ENCODE data around the gene PTGFR. TPM values are rescaled to one million over a fixed set of nuclear protein-coding genes. Genes with fewer than 3 reads are reported as not detected.

Gene PTGFR
- total and polyA plus RNA-seq, 2 of the 4 experiments (the other 2 are of a cell fraction): 1.7 to 5.4 TPM

DNA sequence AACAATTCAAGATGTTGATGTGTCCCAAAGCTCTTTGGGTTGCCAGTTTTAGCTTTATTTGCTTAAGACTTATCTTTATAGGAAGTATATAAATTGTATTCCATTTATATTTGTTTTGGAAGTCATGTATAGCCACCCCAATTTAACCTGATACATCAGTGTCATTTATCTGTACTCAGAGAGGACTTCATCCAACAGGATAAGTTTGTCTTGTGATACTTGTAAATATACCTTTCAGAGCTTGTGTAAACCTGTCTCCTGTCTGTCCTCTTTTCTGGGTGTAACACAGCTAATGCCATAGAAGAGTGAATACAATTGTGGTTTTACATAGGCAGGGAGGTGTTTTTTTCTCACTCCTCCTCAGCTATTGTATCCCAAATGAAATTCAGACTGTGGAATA lies 10.4 kb downstream of the PTGFR start:
- no peak overlapping the region for H2BK5ac ChIP-seq (ENCODE audit: low read depth, low read length, poor library complexity, severe bottlenecking)

More for the DNA sequence above, 10.4 kb downstream of the PTGFR start:
- no peaks in the 10 kb centered on the region for H4K20me1 ChIP-seq (ENCODE audit: insufficient read depth, low read length)
- peaks cover 2% of the 10 kb centered on the region; the same call in 1 of the 2 replicates for H3K9me1 ChIP-seq (ENCODE audit: insufficient read depth, low read length)
- no peak overlapping the region for H3K4me2 ChIP-seq (ENCODE audit: low read depth, low read length)
- H3K4ac ChIP-seq (ENCODE audit: low read depth, low read length): no peak overlapping the region
- H3K9ac ChIP-seq (ENCODE audit: low read depth, low read length): no peak overlapping the region
- H3K4me1 ChIP-seq (ENCODE audit: control insufficient read depth, insufficient read depth, low read length): no peaks in the 10 kb centered on the region
- H3K56ac ChIP-seq (ENCODE audit: extremely low read depth, insufficient read depth, low read length): no peak overlapping the region
- no peak for ATAC-seq (ENCODE audit: low read depth)
- H4K8ac ChIP-seq (ENCODE audit: low read depth in 2 of 2, low read length in 2 of 2): no peak overlapping the region
- no peak overlapping the region for H3K4me3 ChIP-seq (ENCODE audit: insufficient read depth, low read depth, low read length)
- H4K5ac ChIP-seq (ENCODE audit: low read depth, low read length): no peak overlapping the region
- H3K18ac ChIP-seq (ENCODE audit: low read depth, low read length): no peak overlapping the region
- no peak overlapping the region for H2BK20ac ChIP-seq (ENCODE audit: low read depth, low read length)
- POLR2A ChIA-PET (ENCODE audit: unreplicated experiment): no interaction called here
- no peak for DNase-seq
- no peaks in the 10 kb centered on the region for H3K27me3 ChIP-seq (ENCODE audit: control insufficient read depth, insufficient read depth, low read length)
- no peaks in the 10 kb centered on the region for H3K9me3 ChIP-seq (ENCODE audit: control insufficient read depth, insufficient read depth, low read length)
- no TSS peak for BruUV-seq (replicated peaks)
- intact Hi-C loops (cut with micrococcal nuclease) (no loop called here), dilution Hi-C loops (cut with HindIII; ENCODE audit: low sequenced_read_pairs, unreplicated experiment) (no loop called here), in situ Hi-C loops (cut with MboI; ENCODE audit: low sequenced_read_pairs) (no loop called here)
- H3K23ac ChIP-seq (ENCODE audit: low read depth, low read length): no peak overlapping the region
- no peak for TF ChIP-seq RFX5 (IDR thresholded peaks at IDR 0.05; ENCODE audit: low read depth, low read length)
- TF ChIP-seq POLR2A (IDR thresholded peaks at IDR 0.05; ENCODE audit: low read depth, low read length): no peak
- no peak for TF ChIP-seq BHLHE40 (IDR thresholded peaks at IDR 0.05; ENCODE audit: low read depth, low read length)
- no peak for TF ChIP-seq NFE2L2 (IDR thresholded peaks at IDR 0.05; ENCODE audit: low read depth, low read length)
- no peak for TF ChIP-seq MAZ (IDR thresholded peaks at IDR 0.05; ENCODE audit: borderline replicate concordance, low read depth, low read length)
- TF ChIP-seq CEBPB (IDR thresholded peaks at IDR 0.05; ENCODE audit: low read depth, low read length): no peak
- no peak for TF ChIP-seq SMC3 (IDR thresholded peaks at IDR 0.05; ENCODE audit: low read depth, low read length)
- TF ChIP-seq RAD21 (IDR thresholded peaks at IDR 0.05; ENCODE audit: low read length): no peak
- TF ChIP-seq RCOR1 (IDR thresholded peaks at IDR 0.05; ENCODE audit: insufficient replicate concordance, low read length): no peak
- TF ChIP-seq MXI1 (IDR thresholded peaks at IDR 0.05; ENCODE audit: borderline replicate concordance, low read depth, low read length): no peak
- no peak for TF ChIP-seq MAFK (IDR thresholded peaks at IDR 0.05; ENCODE audit: low read depth, low read length)
- no peak for TF ChIP-seq FOS (IDR thresholded peaks at IDR 0.05; ENCODE audit: low read depth, low read length)
- no peak for TF ChIP-seq ELK1 (IDR thresholded peaks at IDR 0.05; ENCODE audit: borderline replicate concordance, low read depth, low read length)
- no peak for TF ChIP-seq CHD1 (IDR thresholded peaks at IDR 0.05; ENCODE audit: low read depth, low read length)
- no peak overlapping the region for H2BK15ac ChIP-seq (ENCODE audit: low read depth, low read length)
- H3K36me3 ChIP-seq (ENCODE audit: control insufficient read depth, insufficient read depth, low read length): no peaks in the 10 kb centered on the region
- H2AFZ ChIP-seq (replicated peaks; ENCODE audit: low read length, poor library complexity): no peak overlapping the region
- H3K14ac ChIP-seq (replicated peaks; ENCODE audit: low read depth, low read length): no peak overlapping the region
- no peak overlapping the region for H4K91ac ChIP-seq (ENCODE audit: insufficient read depth, low read depth, low read length)
- H2AK9ac ChIP-seq (replicated peaks; ENCODE audit: low read depth, low read length, poor library complexity): no peak overlapping the region
- H3K27ac ChIP-seq (ENCODE audit: insufficient read depth, low read length): no peak overlapping the region
- no peak overlapping the region for H2BK120ac ChIP-seq (ENCODE audit: low read depth, low read length)
- peaks cover 9 to 10% of the 10 kb centered on the region in 2 experiments; a peak in 3 of 4 replicates for H3K79me1 ChIP-seq (ENCODE audit: low read depth in 1 of 2, low read length in 2 of 2)
- no peak overlapping the region for H2AK5ac ChIP-seq (ENCODE audit: low read depth, low read length)
- CTCF ChIA-PET: interaction anchor here (1.0 kb wide), 1 partner anchor 9 kb away, joined by 5 read pairs; no protein-coding TSS in a partner anchor

Data from IMR-90 (cell line).